HepG2 (cell line): ENCODE results near the gene NFASC.

Experiments used
- EZH2 ChIP-seq: conservative IDR thresholded peaks from 2 replicates; pipeline ENCODE4 v1.6.1; 2012; ENCODE audit warnings: mild to moderate bottlenecking, low read depth, low read length, moderate library complexity
- KLF16 ChIP-seq, 2 experiments: sonication (generic) in 1 of 2; formaldehyde crosslinking in 1 of 2; IDR thresholded peaks; 2 replicates each; pipeline versions ENCODE4 v1.6.1 to v1.8.0; 2016 to 2023; ENCODE audit warnings: missing genetic modification reagents in 2 of 2, missing compliant biosample characterization in 1 of 2
- MNT ChIP-seq: fragments of 450-650 bp; IDR thresholded peaks from 2 replicates; pipeline ENCODE4 v1.6.1; 2016
- NFRKB ChIP-seq: fragments of 450-650 bp; IDR thresholded peaks from 2 replicates; pipeline ENCODE4 v1.6.1; 2017
- SP1 ChIP-seq, 2 experiments: fragments of 450-650 bp in 1 of 2; sonication (generic) in 1 of 2; formaldehyde crosslinking in 1 of 2; IDR thresholded peaks; 2 replicates each; pipeline versions ENCODE4 v1.4.0 to v1.6.1; 2016 to 2020; ENCODE audit warnings: missing genetic modification reagents in 1 of 2
- TBP ChIP-seq: sonication (generic); formaldehyde crosslinking; IDR thresholded peaks from 2 replicates; pipeline ENCODE4 v1.5.0; 2020; ENCODE audit warnings: missing genetic modification reagents
- TERF1 ChIP-seq: sonication (generic); formaldehyde crosslinking; IDR thresholded peaks from 2 replicates; pipeline ENCODE4 v1.8.0; 2022; ENCODE audit warnings: mild to moderate bottlenecking, missing genetic modification reagents, moderate library complexity
- ZNF451 ChIP-seq: sonication (generic); formaldehyde crosslinking; IDR thresholded peaks from 2 replicates; pipeline ENCODE4 v1.5.0; 2020; ENCODE audit warnings: mild to moderate bottlenecking, missing genetic modification reagents
- ZNF629 ChIP-seq: sonication (generic); formaldehyde crosslinking; conservative IDR thresholded peaks from 2 replicates; pipeline ENCODE4 v1.5.0; 2020; ENCODE audit warnings: missing genetic modification reagents
- ZNF773 ChIP-seq: sonication (generic); formaldehyde crosslinking; IDR thresholded peaks from 2 replicates; pipeline ENCODE4 v1.4.0; 2020; ENCODE audit warnings: missing genetic modification reagents, borderline replicate concordance
- TF ChIP-seq, protein P1 (sequence below): sonication (generic); formaldehyde crosslinking; IDR thresholded peaks from 2 replicates; pipeline ENCODE4 v1.4.0; 2020; ENCODE audit warnings: missing genetic modification reagents; ENCODE audit errors: not compliant biosample characterization
- TF ChIP-seq, protein P2 (sequence below): sonication (generic); formaldehyde crosslinking; IDR thresholded peaks from 2 replicates; pipeline ENCODE4 v1.5.0; 2020; ENCODE audit warnings: mild to moderate bottlenecking, missing genetic modification reagents, moderate library complexity
- TF ChIP-seq, protein P3 (sequence below): sonication (generic); formaldehyde crosslinking; IDR thresholded peaks from 2 replicates; pipeline ENCODE4 v1.9.0; 2021; ENCODE audit warnings: missing genetic modification reagents, mild to moderate bottlenecking, borderline replicate concordance

DNA sequence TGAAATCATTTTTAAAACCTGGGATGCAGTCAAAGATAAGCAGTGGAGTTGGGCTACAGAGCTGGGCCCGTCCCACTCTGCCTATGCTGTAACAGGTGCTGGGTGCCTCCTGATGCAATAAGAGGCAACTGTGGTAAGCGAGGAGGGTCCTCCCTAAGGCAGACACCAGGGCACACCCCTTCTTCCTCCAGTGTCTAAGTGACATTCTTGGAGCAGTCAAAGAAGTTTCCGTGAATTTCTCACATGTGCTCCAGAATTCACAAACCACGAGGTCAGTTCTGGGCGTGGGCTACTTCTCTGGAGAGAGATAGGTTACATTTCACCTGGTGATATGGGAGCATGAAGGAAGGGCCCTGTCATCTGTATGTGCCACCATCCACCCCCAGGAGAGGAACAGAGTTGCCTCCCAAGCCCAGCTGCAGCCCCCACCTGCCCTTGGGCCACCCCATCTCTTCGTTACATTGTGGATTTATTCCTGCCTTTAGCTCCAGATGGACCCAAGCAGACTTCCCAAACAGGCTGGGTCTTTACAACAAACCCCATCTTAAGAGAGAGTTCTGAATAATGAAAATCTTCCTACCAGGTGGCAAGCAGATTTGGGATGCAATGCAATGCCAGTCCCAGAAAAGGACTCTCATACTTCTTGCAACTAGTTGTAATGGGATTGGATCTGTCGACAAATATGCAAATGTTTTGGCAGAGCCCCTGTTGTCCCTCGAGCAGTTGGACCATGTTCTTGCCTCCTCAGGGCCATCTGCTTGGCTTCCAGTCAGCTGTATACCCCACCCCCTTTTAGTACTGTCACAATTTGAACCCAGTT lies 89.9 kb downstream of the NFASC start:
- TF ChIP-seq TBP (CRISPR knock-in tag): no peak
- TF ChIP-seq, protein P1, sequence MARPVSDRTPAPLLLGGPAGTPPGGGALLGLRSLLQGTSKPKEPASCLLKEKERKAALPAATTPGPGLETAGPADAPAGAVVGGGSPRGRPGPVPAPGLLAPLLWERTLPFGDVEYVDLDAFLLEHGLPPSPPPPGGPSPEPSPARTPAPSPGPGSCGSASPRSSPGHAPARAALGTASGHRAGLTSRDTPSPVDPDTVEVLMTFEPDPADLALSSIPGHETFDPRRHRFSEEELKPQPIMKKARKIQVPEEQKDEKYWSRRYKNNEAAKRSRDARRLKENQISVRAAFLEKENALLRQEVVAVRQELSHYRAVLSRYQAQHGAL (CRISPR knock-in tag): no peak
- no peak for TF ChIP-seq MNT
- TF ChIP-seq ZNF773 (CRISPR knock-in tag): no peak
- no peak for TF ChIP-seq ZNF629 (CRISPR knock-in tag)
- TF ChIP-seq, protein P2, sequence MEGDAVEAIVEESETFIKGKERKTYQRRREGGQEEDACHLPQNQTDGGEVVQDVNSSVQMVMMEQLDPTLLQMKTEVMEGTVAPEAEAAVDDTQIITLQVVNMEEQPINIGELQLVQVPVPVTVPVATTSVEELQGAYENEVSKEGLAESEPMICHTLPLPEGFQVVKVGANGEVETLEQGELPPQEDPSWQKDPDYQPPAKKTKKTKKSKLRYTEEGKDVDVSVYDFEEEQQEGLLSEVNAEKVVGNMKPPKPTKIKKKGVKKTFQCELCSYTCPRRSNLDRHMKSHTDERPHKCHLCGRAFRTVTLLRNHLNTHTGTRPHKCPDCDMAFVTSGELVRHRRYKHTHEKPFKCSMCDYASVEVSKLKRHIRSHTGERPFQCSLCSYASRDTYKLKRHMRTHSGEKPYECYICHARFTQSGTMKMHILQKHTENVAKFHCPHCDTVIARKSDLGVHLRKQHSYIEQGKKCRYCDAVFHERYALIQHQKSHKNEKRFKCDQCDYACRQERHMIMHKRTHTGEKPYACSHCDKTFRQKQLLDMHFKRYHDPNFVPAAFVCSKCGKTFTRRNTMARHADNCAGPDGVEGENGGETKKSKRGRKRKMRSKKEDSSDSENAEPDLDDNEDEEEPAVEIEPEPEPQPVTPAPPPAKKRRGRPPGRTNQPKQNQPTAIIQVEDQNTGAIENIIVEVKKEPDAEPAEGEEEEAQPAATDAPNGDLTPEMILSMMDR (CRISPR knock-in tag): no peak
- no peak for TF ChIP-seq KLF16 (CRISPR knock-in tag; IDR thresholded peaks at IDR 0.05)
- no peak for TF ChIP-seq SP1 (IDR thresholded peaks at IDR 0.05)
- TF ChIP-seq SP1 (CRISPR knock-in tag; IDR thresholded peaks at IDR 0.05): no peak
- TF ChIP-seq TERF1 (CRISPR knock-in tag): no peak
- no peak for TF ChIP-seq EZH2
- no peak for TF ChIP-seq NFRKB
- TF ChIP-seq ZNF451: no peak
- TF ChIP-seq, protein P3, sequence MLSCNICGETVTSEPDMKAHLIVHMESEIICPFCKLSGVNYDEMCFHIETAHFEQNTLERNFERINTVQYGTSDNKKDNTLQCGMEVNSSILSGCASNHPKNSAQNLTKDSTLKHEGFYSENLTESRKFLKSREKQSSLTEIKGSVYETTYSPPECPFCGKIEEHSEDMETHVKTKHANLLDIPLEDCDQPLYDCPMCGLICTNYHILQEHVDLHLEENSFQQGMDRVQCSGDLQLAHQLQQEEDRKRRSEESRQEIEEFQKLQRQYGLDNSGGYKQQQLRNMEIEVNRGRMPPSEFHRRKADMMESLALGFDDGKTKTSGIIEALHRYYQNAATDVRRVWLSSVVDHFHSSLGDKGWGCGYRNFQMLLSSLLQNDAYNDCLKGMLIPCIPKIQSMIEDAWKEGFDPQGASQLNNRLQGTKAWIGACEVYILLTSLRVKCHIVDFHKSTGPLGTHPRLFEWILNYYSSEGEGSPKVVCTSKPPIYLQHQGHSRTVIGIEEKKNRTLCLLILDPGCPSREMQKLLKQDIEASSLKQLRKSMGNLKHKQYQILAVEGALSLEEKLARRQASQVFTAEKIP: no peak
